HuH-7 (cell line): Measurements from ENCODE around the gene CYRIA.

Experiments used
- DNase-seq: peaks from one replicate; pipeline ENCODE4 v3.0.0; 2011; ENCODE audit warnings: low spot score

CYRIA gene

DNA sequence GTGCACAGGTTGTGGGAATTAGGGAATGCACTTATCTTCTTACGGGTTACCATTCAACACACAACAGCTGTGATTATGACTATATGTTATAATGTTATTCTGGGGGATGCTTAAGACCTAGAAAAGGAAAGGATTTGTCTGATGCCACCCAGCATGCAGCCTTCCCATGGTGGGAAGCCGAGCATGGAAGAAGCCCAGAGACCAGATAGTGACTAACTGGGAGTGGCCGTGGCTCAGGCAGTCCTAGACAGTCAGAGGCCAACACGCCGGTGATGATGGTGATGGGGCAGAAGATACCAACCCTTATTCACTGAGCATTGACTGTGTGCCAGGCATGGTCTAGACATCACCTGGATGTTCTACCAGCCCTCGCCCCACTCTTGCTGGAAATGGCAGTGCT, 35.9 kb downstream of the CYRIA start:
- DNase-seq = no peak

DNA sequence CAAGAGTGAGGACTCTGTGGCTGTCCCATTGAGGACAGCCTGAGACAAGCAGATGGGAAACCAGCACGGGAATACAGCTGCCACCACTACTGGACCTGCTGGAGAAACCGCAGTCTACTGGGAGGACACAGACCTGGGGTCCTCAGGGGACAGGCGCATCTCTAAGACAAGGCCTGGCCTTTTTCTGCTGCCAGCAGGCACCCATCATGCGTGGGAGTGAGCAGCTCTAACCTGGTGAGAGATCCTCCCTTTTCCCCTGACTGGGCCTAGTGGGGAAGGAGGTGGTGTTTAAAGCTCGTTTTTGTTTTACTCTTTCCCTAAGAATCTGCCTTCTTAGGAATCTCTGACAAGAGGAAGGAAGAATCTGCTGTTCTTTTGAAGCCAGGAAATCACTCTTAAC, 36.6 kb downstream of the CYRIA start:
- no peak for DNase-seq

DNA sequence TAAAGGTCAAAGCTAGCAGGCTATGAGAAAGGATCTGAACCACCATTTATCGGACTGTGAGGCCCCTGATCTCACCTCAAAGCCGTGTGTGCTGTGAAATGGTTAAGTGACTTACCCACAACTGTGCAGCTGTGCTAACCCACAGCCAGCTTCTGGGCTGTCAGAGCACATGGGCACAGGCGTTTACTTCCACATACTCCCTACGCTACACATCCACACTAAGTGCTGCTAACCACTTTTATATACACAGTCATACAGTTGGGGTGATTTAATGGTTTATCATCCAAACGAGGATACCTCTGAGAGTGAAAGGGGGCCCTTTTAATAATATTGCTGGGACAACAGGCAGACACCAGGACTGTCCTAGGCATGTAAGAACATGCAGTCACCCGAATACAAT, 37.3 kb downstream of the CYRIA start:
- no peak for DNase-seq

DNA sequence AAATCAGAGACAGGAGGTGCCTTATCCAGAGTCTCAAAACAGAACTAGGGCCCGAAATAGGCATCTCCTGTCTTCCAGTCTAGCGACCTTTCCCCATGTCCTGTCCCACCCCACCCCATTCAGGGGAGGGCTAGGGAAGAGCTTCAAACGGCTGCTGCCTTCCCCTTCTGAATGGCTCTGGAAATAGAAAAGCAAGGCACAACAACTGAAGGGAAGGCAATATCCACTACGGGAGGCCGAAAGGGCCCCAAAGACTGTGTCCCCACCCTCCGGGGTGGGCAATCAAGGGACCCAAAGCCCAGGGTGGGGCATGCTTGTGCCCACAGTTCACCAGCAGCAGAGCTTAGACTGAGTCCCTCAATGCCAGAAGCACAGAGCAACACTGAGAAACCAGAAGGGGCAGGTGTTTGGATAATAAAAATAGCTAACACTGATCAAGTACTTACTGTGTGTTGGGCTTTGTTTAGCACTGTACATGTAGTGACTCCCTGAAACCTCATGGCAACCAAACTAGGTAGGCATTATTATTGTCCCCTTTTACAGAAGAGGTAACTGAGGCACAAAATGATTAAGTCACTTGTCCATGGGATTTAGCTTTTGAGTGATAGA, 38.5 kb downstream of the CYRIA start:
- DNase-seq = no peak

DNA sequence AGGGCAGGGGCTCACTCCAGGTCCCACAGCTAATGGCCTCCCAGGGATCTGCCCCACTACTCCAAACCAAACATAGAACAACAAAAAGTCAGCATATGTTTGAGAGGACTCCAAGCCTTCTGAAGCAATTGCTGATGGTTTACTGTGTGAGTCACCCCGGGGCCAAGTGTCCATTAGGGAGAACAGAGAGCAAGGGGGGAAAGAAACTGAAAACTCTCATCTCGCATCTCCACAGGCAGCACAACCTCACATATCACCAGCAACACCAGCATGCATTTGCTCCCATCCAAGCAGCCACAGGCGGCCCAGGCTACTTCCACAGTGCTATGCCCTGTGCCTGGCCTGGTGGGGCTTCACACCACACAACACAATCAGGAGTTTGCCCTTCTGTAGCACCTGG, 39.1 kb downstream of the CYRIA start:
- no peak for DNase-seq

DNA sequence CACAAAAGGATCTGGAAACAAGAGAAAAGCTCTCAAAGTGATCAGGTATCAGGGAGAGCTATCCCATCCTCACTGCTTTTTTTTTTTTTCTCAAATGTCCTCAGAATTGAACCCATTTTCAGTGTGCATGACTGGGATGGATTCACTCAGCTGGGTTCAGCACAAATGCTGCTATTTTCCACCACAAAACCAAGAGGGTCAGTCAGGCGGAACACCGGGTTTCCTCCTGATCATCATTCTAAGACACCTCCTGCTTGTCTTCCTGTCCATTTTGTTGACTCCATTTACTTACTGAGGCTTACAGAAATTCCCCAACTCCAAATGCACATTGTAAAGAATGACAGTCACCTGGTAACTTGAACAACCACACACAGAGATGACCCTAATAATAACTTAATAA, 39.9 kb downstream of the CYRIA start:
- no peak for DNase-seq

DNA sequence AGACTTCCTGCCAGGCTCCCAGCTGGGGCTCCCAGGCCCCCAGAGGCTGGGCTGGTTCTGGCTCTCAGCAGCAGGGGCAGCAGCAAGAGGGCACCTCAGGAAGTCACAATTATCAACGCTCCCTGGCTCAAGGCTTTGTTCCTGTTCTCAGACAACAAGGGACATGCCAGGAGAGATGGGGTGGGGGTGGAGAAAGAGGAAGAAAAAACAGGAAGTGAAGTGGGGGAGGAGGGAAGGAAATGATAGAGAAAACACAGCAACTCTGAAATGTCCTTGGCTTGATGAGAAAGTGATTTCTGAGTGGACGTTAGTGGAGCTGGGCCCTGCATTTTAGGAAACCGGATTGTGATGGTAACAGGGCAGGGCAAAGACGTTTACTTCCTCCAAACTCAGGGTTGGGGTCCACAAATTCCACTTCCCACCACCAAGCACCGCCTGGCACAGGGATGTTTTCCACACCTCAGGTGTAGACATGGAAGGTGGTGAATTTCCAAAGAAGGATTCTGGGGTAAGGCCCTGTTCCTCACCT, 40.4 kb downstream of the CYRIA start:
- no peak for DNase-seq

DNA sequence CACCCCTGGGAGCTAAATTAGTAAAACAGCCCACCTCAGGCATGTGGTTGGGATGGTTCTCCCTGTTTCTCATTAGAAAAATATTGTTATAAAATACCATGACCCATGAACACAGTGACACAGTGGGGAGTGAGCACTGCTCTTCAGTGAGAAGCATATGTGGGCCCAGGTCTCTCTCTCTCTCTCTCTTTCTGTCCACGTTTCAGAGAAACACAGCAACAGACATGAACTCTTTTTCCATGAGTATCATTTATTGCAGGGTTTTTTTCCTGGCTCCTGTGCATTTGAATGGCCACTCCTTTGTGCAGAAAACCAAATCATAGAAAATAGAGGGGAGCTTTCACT, 41.2 kb downstream of the CYRIA start:
- no peak for DNase-seq

DNA sequence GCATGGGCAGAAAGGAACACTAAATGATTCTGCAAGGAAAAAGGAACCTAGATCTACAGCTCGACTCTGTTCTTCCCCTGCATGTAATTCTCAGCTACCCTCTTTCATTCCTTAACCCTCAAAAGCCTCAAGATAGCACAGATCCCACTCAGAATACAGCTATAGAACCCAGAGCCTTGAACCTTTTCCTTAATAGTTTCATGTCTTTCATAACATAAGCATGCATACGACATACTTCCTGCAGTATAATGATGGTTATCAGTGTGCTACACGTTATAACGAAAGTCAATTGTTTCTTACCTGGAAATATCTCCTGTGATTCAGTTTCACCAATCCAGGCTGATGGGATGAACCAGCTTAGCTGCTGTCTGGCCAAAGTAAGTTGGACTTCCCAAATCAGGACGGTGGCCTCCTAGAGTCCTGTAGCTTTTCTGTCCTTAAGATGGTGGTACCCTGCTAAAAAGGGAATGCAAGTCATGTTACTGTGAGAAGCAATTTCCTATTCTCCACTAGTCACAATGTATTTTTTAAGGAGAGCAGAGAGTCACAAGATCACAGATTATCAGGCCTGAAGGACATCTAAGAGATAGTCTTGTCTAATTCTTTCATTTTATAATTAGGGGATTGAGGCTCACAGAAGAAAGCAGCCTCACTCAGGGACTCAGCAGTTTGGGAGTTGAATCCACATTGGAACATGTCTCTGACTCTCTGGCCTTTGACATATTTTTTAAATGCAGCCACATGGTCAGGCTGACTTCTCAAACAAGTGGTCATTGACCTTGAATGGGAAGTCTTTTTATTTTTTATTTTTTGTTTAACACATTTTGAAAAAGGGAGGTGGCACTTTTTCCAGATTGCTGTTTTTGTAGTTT, 41.8 kb downstream of the CYRIA start:
- no peak for DNase-seq

DNA sequence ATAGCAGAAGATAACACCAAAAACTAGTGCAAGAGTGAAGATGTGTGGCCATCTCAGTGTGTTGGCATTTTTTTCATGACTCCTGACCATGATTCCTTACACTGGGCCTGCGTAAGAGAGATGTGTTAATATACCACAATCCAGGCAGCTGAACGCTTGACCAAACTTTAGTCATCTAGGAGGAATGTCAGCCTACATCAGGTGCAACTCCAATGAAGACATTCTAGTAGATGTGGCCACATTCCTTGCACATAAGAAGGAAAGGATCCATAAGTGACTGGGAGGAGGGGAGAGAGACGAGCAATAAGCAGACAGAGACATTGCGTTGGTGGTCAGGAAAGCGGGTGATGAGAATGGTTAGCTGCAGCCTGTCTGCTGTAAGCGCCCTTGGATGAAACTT, 42.6 kb downstream of the CYRIA start:
- no peak for DNase-seq

DNA sequence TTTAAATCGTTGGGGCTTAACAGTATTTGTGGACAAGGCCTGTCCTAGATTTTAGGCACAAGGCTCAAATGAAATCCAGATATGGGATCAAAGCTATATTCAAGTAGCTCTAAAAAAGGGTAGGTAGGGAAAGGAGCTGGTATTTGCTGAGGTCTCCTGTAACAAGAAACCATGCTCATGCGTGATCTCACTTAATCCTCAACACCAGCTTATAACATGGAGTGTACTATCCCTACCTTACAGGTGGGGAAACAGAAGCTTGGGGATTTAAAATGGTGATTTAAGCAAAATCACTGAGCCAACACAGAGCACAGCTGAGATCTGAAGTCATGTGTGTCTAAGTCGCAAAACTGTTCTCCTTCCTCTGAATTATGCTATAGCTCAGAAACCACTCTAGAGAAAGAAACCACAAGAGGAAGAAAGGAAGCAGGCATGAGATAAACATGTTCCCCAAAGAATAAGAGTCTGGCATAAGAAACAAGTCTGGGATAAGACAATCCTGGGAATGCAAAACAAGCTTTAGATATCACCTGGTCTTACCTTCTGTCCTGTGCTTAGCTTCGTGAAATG, 43.1 kb downstream of the CYRIA start:
- no peak for DNase-seq

DNA sequence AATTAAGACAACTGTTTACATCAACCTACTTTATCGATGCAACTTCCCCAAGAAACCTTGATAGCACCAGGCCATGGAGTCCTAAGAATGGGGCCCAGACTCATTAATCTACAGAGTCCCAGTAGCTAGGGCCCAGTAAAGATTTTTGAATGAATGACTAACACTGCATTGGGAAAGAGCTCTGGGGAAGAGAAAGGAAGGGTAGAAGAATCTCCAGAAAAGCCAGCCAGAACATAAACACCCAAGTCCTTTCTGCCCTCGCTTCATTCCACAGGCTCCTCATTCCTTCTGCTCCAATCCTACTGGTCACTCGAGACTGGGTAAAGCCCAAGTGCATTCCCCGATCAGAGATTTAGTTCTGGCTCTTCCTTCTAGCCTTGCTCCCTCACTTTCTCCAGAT, 44.3 kb downstream of the CYRIA start:
- no peak for DNase-seq

DNA sequence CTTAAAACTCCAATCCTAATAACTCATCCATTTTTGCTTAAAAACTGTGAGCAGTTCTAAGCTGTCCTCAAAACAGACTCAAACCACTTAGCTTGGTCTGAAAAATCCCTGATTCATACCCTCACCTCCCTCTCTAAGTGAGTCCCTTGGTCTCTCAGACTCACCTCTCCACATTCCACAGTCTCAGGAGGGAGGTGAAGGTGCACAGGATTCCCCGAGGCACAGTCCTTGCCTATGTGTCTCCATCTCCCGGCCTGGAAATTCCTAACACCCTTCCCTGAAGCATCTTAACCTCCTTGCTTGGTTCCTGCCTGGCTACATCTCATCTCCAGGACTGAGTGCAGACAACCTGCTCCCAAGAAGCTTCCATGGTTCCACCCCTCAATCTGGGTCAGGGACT, 45.0 kb downstream of the CYRIA start:
- DNase-seq = no peak

DNA sequence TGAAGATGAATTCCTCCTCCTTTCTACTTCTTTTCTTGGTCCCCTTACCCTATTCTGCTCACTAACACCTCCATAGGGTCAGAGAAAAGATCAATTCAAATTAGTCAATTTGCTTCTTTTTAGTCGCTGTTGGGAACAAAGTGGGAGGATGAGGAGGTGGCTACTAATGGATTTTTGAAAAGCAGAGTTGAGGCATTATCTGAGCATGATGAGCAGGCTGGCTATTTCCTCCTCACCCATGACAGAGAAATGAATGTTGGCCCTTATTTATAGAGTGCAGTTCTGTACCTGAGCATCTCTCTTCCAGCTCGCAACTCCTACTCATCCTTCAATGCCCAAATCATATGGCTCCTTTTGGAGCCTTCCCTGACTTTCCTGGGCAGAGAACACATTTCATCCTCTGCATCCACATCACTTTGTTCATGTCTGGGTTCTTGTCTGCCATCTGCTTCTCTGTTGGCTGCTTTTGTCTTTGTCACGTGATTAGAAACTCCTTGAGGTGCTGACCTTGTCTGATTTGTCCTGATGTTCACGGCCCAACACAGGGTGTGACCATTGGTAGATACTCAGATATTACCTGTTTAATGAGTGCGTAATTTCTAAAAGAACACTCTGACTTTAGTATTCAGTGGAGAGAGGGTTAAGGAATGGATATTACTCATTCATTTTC, 45.9 kb downstream of the CYRIA start:
- no peak for DNase-seq

DNA sequence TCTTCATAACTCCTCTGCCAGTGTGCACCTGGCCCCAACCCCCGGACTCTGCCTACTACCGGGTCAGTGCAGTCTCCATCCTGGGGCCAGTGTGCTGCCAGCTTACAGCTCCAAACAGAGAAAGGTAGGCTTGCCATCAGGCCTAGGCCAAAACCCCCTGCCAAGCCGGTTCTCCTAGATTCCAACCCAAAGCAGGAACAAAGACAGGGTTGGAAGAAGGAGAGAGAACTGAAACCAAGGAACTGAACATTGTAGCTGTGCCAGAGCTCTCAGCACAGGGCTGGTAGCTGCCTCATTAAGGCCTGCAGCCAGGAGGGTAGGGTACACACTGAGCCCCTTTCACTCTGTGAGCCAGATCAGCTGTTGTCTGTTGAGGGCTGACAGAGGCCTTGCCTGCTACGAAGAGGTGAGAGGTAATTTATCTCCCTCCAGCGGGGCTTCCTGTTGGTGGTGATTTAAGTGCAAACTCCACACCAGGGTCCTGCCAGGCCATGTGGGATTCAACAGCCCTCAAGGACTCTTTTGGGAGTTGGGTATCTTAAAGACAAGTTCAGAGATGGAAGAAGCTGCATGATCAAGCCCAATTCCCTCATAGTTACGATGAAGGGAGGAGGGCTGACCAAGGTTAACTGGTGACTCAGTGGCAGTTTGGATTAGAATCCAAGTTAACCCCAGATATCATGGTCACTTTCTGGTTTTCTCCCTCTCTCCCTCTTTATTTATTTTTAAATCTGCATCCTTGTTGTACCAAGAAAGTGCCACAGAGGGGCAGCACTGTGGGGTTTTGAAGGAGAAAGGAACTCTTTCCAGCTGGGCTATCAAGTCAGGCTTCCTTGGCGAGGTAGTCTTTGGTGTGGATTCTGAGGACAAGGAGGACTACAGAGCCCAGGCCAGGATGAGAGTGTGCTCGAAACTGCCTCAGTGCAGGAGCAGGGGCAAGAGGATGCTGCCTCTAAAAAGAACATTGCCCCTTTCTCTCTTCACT, 48.1 kb downstream of the CYRIA start:
- peak; percentile 41 for DNase-seq
